ENCODE data around the gene INKA1.
"Not testable (repeated sequence)": the region's sequence is repeated elsewhere in the genome, so short reads cannot be mapped to it uniquely, and the experiment has no call there.

The INKA1 gene

GRCh38 chr3:49779358-49780079 lies 23.5 kb upstream of the INKA1 start:
- Mint-ChIP-seq H3K27me3 (no peaks in the 10 kb centered on the region), H3K4me3 (no peak overlapping the region), H3K27ac (ENCODE audit: low read depth) (peak overlapping the region; percentile 50), H3K9me3 (no peaks in the 10 kb centered on the region), H3K4me1 (peaks cover 37% of the 10 kb centered on the region), H3K36me3 (ENCODE audit: insufficient read depth) (peaks cover 42% of the 10 kb centered on the region)
- ATAC-seq (replicated peaks; ENCODE audit: extremely low read depth, poor library complexity, severe bottlenecking) (no peak), DNase-seq (ENCODE audit: low spot score in 2 of 2) (no peak)

- H3K4me1 Mint-ChIP-seq = peaks cover 41% of the 10 kb centered on the region
Measured at GRCh38 chr3:49780080-49780974, 22.7 kb upstream of the INKA1 start.

GRCh38 chr3:49780975-49781365 lies 22.1 kb upstream of the INKA1 start:
- H3K27ac Mint-ChIP-seq (ENCODE audit: low read depth); H3K9me3 Mint-ChIP-seq; ATAC-seq (replicated peaks; ENCODE audit: extremely low read depth, poor library complexity, severe bottlenecking); H3K27me3 Mint-ChIP-seq; DNase-seq (ENCODE audit: low spot score in 2 of 2); H3K4me3 Mint-ChIP-seq: not testable (repeated sequence)
- Mint-ChIP-seq H3K4me1 (peaks cover 43% of the 10 kb centered on the region), H3K36me3 (ENCODE audit: insufficient read depth) (peaks cover 40% of the 10 kb centered on the region)

More at GRCh38 chr3:49780080-49780974, 22.7 kb upstream of the INKA1 start:
- Mint-ChIP-seq H3K9me3 (no peaks in the 10 kb centered on the region), H3K4me3 (peak overlapping the region; percentile 36), H3K36me3 (ENCODE audit: insufficient read depth) (peaks cover 42% of the 10 kb centered on the region), H3K27me3 (no peaks in the 10 kb centered on the region), H3K27ac (ENCODE audit: low read depth) (peak overlapping the region; percentile 50)
- no peak for ATAC-seq (replicated peaks; ENCODE audit: extremely low read depth, poor library complexity, severe bottlenecking)
- no peak for DNase-seq (ENCODE audit: low spot score in 2 of 2)

GRCh38 chr3:49781415-49782199 lies 21.5 kb upstream of the INKA1 start:
- Mint-ChIP-seq H3K9me3 (no peaks in the 10 kb centered on the region), H3K36me3 (ENCODE audit: insufficient read depth) (peaks cover 39% of the 10 kb centered on the region), H3K4me3 (no peak overlapping the region), H3K27ac (ENCODE audit: low read depth) (no peak overlapping the region), H3K4me1 (peaks cover 44% of the 10 kb centered on the region), H3K27me3 (no peaks in the 10 kb centered on the region)
- ATAC-seq (replicated peaks; ENCODE audit: extremely low read depth, poor library complexity, severe bottlenecking) (no peak), DNase-seq (ENCODE audit: low spot score in 2 of 2) (no peak)

GRCh38 chr3:49782277-49782676 lies 20.8 kb upstream of the INKA1 start:
- not testable (repeated sequence) for H3K9me3 Mint-ChIP-seq

GRCh38 chr3:49785565-49786356 lies 17.3 kb upstream of the INKA1 start:
- H3K4me3 Mint-ChIP-seq = peak overlapping the region; percentile 88
- peak in 1 of 2 donors; percentile 32 for DNase-seq (ENCODE audit: low spot score in 2 of 2)

More at GRCh38 chr3:49782277-49782676, 20.8 kb upstream of the INKA1 start:
- Mint-ChIP-seq H3K36me3 (ENCODE audit: insufficient read depth) (peaks cover 35% of the 10 kb centered on the region), H3K4me1 (peaks cover 51% of the 10 kb centered on the region)
- H3K4me3 Mint-ChIP-seq; ATAC-seq (replicated peaks; ENCODE audit: extremely low read depth, poor library complexity, severe bottlenecking); H3K27ac Mint-ChIP-seq (ENCODE audit: low read depth); H3K27me3 Mint-ChIP-seq; DNase-seq (ENCODE audit: low spot score in 2 of 2): not testable (repeated sequence)

GRCh38 chr3:49786357-49787181 lies 16.5 kb upstream of the INKA1 start, which contains the start of gene IP6K1:
IP6K1 (minus strand) TSS chr3:49786542; CDS start chr3:49748040, 38,502 bp downstream.
- Mint-ChIP-seq H3K27me3 (no peaks in the 10 kb centered on the region), H3K27ac (ENCODE audit: low read depth) (peak within 1 kb of the TSS; percentile 96), H3K36me3 (ENCODE audit: insufficient read depth) (peaks cover 19% of the 10 kb centered on the region), H3K9me3 (no peaks in the 10 kb centered on the region), H3K4me1 (peaks cover 30% of the 10 kb centered on the region), H3K4me3 (peak within 1 kb of the TSS; percentile 88)
- DNase-seq (ENCODE audit: low spot score in 2 of 2) = peak; percentile 96 to 99
- ATAC-seq (replicated peaks; ENCODE audit: extremely low read depth, poor library complexity, severe bottlenecking) = peak; percentile 99

More at GRCh38 chr3:49785565-49786356, 17.3 kb upstream of the INKA1 start:
- ATAC-seq (replicated peaks; ENCODE audit: extremely low read depth, poor library complexity, severe bottlenecking) = peak; percentile 30
- Mint-ChIP-seq H3K9me3 (no peaks in the 10 kb centered on the region), H3K36me3 (ENCODE audit: insufficient read depth) (peaks cover 21% of the 10 kb centered on the region), H3K27ac (ENCODE audit: low read depth) (peak overlapping the region; percentile 83), H3K4me1 (peaks cover 38% of the 10 kb centered on the region), H3K27me3 (no peaks in the 10 kb centered on the region)

- H3K27ac Mint-ChIP-seq (ENCODE audit: low read depth) = peak overlapping the region; percentile 96
- DNase-seq (ENCODE audit: low spot score in 2 of 2) (no peak), ATAC-seq (replicated peaks; ENCODE audit: extremely low read depth, poor library complexity, severe bottlenecking) (no peak)
- peaks cover 17% of the 10 kb centered on the region for H3K36me3 Mint-ChIP-seq (ENCODE audit: insufficient read depth)
- H3K4me3 Mint-ChIP-seq = peak overlapping the region; percentile 88
- no peaks in the 10 kb centered on the region for H3K27me3 Mint-ChIP-seq
- H3K9me3 Mint-ChIP-seq = no peaks in the 10 kb centered on the region
- peaks cover 29% of the 10 kb centered on the region for H3K4me1 Mint-ChIP-seq
Measured at GRCh38 chr3:49787182-49787464, 15.9 kb upstream of the INKA1 start.

GRCh38 chr3:49787536-49787935 lies 15.5 kb upstream of the INKA1 start:
- H3K27me3 Mint-ChIP-seq = no peaks in the 10 kb centered on the region
- peaks cover 29% of the 10 kb centered on the region for H3K4me1 Mint-ChIP-seq
- peaks cover 15% of the 10 kb centered on the region for H3K36me3 Mint-ChIP-seq (ENCODE audit: insufficient read depth)
- H3K27ac Mint-ChIP-seq (ENCODE audit: low read depth) = peak overlapping the region; percentile 96
- no peak for DNase-seq (ENCODE audit: low spot score in 2 of 2)
- peak overlapping the region; percentile 88 for H3K4me3 Mint-ChIP-seq
- no peak for ATAC-seq (replicated peaks; ENCODE audit: extremely low read depth, poor library complexity, severe bottlenecking)
- H3K9me3 Mint-ChIP-seq = no peaks in the 10 kb centered on the region

GRCh38 chr3:49788056-49788455 lies 15.0 kb upstream of the INKA1 start:
- Mint-ChIP-seq H3K27ac (ENCODE audit: low read depth) (no peak overlapping the region), H3K9me3 (no peaks in the 10 kb centered on the region), H3K36me3 (ENCODE audit: insufficient read depth) (peaks cover 13% of the 10 kb centered on the region), H3K4me1 (peaks cover 29% of the 10 kb centered on the region), H3K4me3 (no peak overlapping the region), H3K27me3 (no peaks in the 10 kb centered on the region)
- ATAC-seq (replicated peaks; ENCODE audit: extremely low read depth, poor library complexity, severe bottlenecking) (no peak), DNase-seq (ENCODE audit: low spot score in 2 of 2) (no peak)
